GM18951 (cell line): ENCODE data around the gene HYOU1.
"Not testable (repeated sequence)": the region's sequence is repeated elsewhere in the genome, so short reads cannot be mapped to it uniquely, and the experiment has no call there.

Source experiments
- POLR2A ChIP-seq: IDR thresholded peaks from 4 replicates; pipeline ENCODE4 v1.6.1; 2011; ENCODE audit warnings: mild to moderate bottlenecking; ENCODE audit not compliant: insufficient read length, insufficient read depth; ENCODE audit errors: extremely low read depth
- in situ Hi-C: fragments of 300-500 bp; cut with MboI; formaldehyde crosslinking; loops from one replicate; pipeline ENCODE4 v1.12.0; 2022; ENCODE audit warnings: low sequenced_read_pairs, mixed read lengths, inconsistent platforms; ENCODE audit not compliant: unreplicated experiment

The HYOU1 gene, protein sequence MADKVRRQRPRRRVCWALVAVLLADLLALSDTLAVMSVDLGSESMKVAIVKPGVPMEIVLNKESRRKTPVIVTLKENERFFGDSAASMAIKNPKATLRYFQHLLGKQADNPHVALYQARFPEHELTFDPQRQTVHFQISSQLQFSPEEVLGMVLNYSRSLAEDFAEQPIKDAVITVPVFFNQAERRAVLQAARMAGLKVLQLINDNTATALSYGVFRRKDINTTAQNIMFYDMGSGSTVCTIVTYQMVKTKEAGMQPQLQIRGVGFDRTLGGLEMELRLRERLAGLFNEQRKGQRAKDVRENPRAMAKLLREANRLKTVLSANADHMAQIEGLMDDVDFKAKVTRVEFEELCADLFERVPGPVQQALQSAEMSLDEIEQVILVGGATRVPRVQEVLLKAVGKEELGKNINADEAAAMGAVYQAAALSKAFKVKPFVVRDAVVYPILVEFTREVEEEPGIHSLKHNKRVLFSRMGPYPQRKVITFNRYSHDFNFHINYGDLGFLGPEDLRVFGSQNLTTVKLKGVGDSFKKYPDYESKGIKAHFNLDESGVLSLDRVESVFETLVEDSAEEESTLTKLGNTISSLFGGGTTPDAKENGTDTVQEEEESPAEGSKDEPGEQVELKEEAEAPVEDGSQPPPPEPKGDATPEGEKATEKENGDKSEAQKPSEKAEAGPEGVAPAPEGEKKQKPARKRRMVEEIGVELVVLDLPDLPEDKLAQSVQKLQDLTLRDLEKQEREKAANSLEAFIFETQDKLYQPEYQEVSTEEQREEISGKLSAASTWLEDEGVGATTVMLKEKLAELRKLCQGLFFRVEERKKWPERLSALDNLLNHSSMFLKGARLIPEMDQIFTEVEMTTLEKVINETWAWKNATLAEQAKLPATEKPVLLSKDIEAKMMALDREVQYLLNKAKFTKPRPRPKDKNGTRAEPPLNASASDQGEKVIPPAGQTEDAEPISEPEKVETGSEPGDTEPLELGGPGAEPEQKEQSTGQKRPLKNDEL

DNA sequence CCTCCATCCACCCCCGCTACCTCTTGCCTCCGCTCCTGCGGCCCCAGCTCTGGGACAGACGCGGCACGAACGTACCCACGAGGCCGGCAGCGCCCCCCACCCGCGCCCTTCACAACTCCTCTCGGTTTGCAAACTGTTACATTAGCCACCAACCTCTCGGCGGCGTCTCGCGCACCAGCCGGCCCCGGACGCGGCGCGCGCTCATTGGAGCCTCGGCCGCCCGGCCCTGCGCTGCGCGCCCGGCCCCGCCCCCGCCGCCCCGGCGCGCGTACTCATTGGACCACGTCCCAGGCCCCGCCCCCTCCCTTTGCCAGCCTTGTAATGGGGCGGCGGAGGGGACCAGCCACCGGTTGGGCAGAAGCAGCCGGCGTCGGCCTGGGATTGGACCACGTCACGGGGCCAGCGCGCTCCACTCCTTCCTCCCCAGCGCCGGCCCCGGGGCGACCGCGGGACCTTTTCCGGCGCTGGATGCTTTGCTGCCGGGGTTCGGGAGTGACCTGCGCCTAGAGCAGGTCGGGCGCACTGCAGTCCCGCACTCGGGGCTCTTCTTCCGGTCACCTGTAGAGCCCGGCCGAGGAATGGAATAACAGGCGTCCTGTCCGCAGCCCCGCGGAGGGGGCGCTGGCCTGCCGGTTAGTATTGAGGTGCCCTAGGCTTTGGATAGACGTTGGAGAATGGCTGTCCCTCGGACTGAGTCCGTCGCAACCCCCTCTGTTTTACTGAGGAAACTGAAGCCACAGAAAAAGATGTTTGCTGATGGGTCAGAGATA, at the start of gene HYOU1:
HYOU1 (minus strand) TSS at position 206 of the 770 bp plus-strand sequence. CDS start 1,045 bp downstream, outside the sequence.
- in situ Hi-C loops, result no loop called here

DNA sequence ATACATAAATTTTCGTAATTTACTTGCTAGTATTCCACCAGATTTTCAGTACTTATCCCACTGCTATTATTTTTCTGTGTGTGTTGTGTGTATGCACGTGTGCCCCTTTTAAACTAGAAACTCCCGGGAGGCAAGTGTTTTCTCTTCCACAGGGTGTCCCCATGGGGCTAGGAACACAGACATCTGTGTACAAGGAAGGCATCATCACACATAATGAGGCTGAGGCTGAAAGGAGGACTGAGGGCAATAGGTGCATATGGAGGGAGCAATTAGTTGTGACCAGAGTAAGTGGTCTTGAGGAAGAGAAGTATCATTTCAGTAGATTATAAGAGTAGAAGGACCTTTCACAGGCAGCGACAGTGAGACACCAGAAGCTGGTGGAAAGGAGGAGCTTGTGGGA, 46.8 kb upstream of the HYOU1 start:
- in situ Hi-C loops, result no loop called here

More for the DNA sequence above, at the start of gene HYOU1:
- TF ChIP-seq POLR2A, result peak; percentile 90

DNA sequence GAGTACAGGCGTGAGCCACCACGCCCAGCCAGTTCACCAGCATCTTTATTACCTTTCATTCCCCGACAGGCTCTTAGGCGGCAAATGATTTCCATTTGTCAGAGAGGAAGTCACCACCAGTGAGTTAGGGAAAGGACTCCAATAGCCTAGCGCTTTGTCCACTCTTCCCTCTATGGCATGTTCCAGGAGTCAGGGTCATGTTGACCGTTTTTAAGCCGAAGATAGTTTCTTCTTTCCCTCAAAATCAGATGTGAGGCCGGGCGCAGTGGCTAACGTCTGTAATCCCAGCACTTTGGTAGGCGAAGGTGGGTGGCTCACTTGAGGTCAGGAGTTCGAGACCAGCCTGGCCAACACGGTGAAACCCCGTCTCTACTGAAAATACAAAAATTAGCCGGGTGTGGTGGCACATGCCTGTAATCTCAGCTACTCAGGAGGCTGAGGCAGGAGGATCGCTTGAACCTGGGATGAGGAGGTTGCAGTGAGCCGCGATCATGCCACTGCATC, 46.2 kb upstream of the HYOU1 start:
- in situ Hi-C loops, result not testable (repeated sequence)

More for the DNA sequence above, 46.8 kb upstream of the HYOU1 start:
- TF ChIP-seq POLR2A, result no peak

DNA sequence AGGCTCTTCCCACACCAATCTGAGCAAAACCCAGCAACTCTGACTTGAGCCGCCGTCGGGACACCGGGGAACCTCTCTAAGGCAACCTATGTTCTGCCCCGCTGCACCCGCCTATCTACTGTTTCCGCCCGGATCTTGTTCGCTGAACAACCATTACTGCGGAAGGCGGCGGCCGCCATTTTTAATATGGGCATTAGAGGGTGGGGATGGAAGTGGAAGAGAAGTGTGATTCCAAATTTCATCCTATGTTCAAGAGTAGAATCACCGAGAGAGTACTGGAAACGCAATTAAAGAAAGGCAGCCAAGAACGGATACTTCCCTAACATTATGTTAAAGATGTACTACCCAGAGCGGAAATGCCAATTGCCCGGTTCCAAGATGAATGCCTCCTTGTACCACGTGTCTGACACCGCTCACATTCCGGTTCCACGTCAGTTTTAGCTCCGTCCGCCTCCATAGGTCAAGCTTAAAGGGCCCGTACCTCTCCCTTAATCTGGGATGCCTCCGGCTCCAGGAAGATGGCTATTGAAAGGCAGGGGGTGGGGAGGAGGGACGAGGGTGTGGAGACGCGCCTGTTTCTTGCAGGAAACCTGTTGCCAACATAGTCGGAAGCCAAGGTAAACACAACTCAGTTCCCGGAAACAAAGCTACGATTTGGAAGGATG, 44.9 kb upstream of the HYOU1 start, which contains the start of gene DPAGT1:
DPAGT1 (minus strand) TSS at position 95 of the 665 bp plus-strand sequence. CDS start 198 bp downstream, outside the sequence.
- no peak for TF ChIP-seq POLR2A
- in situ Hi-C loops, result no loop called here

DNA sequence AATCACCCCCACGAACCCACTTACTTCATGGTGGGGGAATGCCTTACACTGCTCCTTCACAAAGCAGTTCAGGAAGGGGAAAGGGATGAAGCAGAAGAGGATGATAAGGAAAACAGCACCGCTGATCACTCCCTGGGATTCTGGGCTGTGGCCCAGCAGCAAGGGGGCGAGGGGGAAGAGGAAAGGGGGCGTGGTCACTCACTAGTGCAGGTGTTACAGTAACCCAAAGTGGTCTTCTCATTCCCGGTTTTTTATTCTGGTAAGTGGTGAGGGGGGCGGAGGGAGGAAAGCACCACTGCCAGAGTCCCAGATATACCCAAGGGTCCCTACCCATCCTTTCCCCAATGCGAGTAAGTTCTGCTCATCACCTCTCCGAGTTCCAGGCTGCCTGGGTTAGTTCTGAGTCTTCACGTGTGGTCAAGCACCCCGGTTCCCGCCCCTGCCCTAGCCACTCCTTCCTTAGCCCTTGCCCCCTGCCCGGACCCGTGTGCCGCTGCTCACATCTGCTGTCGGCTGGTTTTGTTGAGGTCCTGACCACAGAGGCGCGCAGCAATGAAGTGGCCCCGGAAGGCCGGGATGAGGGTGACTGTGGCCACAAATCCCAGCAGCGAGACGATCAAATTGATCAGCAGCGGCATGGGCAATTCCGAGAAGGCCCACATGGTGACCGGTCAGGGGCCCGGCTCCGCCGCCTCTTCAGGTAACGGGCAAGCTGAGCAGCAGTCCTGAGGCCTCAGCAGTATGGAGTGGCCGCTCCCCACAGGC, 44.2 kb upstream of the HYOU1 start:
- peak; percentile 51 for TF ChIP-seq POLR2A
- in situ Hi-C loops, result no loop called here

DNA sequence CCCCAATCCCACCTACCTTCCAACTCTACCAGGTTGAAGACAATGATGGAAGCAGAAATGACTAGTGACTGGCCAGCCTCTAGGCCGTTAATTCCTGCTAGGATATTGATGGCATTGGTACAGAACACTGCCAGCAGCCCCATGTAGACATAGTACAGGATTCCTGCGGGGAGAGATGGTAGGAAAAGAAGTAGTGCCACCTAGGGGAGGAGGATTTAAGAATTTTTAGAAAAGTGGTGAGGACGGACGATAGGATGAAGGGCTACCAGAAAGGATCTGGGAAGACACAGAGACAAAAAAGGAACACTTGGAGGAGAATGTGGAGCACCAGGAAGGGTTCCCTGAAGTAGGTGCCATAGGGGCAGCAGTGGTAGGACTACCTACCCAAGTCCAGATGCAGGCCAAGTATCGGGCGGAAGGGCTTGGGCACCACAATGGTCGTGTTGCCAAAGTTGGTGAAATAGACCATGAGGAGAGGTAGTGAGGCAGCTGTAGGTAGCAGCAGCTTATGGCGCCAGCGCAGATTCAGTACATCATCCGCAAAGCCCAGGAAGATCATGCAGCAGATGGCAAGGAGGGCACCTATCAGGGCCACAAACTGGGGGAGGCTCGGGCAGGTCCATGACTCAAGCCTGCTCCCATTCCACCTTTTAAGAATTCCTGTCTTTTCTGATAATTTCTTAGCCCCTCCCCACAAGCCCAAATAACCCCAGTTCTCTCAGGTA, 43.4 kb upstream of the HYOU1 start:
- TF ChIP-seq POLR2A, result no peak
- in situ Hi-C loops, result no loop called here

DNA sequence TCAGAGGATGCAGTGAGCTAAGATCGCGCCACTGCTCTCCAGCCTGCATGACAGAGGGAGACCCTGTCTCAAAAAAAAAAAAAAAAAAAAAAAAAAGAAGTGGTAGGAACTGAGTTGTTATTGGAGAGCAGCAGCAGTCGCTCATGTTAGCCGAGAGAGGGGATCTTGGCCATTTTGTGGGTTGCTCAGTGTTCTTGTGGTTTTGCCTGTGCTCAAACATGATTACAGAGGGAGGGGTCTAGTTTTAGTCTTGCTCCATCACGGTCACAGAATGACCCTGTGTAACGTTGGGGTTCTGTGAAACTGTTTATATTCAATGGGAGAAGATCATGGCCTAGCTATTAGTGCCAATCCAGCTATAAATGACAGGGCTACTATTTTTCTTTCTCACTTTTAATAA, 42.7 kb upstream of the HYOU1 start:
- in situ Hi-C loops, result no loop called here
- no peak for TF ChIP-seq POLR2A

DNA sequence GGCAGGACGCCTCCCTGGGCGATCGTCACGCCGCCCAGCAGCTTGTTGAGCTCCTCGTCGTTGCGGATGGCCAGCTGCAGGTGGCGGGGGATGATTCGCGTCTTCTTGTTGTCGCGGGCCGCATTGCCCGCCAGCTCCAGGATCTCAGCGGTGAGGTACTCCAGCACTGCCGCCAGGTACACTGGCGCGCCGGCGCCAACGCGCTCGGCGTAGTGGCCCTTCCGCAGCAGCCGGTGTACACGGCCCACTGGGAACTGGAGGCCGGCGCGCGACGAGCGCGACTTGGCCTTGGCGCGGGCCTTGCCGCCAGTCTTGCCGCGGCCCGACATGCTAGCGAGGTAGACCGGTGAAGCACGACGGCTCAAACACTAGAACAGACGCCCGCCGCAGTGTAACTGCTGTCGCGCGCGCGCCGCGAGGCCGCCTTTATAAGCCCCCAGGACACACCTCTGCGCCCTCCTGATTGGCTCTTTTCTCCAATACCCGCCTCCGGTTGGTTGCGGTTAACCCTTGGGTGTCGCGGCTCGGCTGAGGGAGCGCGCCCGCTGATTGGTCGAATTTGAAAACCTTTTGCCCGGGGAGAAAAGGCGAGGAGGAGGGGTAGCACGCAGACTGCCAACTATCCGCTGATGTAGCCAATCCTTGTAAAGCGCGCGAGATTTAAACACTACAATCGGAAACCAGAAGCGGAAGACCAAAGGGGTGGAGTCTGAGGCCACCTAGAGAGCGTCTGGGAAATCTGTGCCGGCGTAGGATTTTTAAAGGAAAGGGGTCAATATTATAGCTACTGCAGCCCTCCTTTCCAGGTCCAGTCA, 38.3 kb upstream of the HYOU1 start:
- peak; percentile 100 for TF ChIP-seq POLR2A
- in situ Hi-C loops, result no loop called here

DNA sequence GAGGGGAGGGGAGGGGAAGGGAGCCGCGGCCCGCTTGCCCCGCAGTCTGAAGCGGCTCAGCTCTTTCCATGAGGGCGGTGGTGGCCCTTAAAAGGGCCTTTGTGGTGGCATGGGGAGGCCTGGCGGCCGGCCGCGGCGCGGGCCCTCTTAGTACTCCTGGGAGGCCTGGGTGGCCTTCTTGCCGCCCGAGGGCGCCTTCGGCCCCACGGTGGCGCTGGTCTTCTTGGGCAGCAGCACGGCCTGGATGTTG, 37.7 kb upstream of the HYOU1 start:
- no peak for TF ChIP-seq POLR2A
- in situ Hi-C loops, result no loop called here
